HG03159 (cell line): ENCODE measurements around the gene ABI1.

ENCODE experiments used
- ATAC-seq: cut with Tn5 transposase; IDR thresholded peaks from one replicate; pipeline ENCODE4 v1.9.1; 2021; ENCODE audit warnings: mild to moderate bottlenecking, moderate library complexity; ENCODE audit not compliant: unreplicated experiment

The ABI1 gene

DNA sequence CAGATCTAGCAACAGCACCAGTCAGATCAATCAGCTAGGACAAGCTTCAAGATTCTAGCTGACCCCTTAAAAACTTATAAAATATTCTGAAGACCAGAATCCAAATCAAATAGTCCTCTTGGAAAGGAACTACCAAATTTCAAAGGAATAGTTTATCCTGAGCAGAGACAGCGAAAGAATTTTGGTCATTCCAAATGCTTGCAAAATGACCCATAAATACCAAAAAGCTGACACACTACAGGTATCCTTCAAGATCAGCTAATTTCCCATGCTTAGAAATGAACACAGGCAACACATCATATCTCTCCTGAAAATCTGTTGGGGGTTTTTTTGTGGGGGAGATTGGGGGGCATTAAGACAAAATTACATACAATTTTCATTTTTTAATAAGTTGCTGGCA is 84.5 kb downstream of the ABI1 start:
- ATAC-seq, result no peak

DNA sequence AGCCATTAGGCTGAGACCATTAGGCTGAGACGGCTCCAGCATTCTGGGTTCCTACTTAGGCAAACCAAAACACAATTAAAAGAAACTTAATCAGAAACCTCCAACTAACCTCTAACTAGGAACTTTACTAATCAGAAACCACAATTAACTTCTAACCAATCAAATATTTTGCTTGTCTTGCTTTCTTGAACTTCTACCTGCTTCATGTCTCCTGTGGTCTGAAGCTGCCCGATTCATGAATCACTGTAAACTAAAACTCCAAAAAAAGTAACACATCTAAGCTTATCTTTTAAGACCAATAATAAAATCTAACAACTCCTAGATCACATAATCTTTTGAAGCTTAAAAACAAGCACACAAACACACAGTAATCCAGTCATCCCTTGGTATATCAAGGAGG is 87.1 kb downstream of the ABI1 start:
- no peak for ATAC-seq

DNA sequence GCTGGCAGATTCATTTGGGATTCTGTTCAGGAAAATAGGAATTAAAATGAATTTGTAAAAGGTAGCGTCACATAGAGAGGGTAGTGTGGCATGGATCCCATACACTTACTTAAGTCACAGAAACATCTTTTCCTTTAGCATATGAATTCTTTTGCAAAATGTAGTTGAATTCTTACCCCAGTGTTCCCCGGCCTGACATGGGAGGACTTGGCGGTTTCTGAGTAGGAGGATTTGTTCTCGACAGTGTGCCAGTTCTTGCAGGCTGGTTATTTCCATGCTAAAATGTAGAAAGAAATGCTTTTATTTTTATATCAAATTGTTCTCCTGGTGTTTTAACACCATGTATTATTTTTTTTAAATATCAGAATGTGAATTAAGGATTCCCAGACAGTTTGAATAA is 90.7 kb downstream of the ABI1 start:
- no peak for ATAC-seq

DNA sequence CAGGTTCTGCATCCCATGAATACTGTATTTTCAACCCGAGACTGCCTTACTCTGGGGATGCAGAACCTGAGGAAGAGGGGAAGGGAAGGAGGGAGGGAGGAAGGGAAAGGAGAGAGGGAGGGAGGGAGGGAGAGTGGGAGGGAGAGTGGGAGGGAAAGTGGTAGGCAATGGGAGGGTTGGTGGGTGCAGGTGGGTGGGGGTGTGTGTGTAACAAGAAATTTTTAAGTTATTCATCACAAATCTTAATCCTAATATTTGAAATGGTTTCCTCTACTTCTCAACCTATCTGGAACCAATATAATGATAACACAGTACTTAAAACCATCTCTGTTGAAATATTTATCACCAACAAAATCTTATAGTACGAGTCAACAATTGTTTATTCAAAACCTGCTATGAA is 95.2 kb downstream of the ABI1 start:
- ATAC-seq, result no peak

DNA sequence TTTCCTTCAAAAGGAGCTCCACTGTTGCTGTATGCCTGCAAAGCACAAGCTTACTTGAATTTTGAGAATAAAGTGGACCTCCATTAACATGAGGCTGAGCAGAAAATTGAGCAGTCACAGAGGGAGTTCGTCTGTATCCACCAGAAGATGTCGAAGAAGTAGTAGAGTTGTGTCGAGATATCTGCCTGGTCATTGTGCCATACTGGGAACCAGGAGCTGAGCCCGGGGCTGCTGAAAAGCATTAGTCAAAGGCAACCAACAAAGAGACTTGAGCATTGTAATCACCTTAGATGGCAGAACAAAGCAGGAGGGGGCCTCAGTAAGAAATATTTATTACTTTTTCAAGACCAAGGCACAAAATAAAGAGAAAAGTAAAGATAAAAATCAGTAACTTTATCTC is 101.8 kb downstream of the ABI1 start:
- ATAC-seq, result no peak

DNA sequence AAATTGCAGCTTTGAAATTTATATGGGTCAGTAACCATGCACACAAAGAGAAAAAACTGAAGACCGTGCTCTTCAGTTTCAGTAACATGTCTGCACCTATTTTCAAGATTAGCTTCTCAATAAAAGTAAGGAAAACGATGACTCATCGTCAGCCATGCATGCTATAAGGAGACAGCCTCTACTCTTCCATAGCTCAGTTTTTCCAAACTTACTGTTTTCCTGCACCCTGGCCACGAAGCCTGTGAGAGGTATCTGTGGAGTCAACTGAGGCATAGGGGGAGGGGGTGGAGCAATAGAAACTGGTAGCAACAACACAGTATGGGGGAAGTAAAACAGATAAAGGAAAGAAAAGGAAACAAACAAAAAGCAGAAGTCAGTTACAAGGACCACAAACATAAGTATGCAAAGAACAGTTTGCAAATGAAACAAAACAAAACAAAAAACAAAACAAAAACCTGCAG is 105.3 kb downstream of the ABI1 start:
- peak; percentile 96 for ATAC-seq

DNA sequence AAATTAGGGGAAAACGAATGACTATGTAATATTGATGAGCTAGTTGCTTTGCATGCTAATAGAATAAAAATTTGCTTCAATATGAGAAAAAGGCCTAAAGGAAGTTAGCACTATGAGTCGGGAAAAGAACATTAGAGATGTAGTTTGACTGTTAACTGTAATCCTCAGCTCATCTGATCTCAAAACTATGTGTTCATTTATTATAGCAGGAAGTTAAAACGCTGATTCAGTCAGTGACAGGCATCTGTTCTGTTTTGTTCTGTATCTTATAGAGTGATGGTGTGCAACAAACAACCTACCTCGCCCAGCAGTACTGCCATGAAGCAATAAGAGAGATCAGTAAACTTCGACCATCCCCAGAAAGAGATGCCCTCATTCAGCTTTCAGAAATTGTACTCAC is 114.7 kb downstream of the ABI1 start:
- no peak for ATAC-seq

DNA sequence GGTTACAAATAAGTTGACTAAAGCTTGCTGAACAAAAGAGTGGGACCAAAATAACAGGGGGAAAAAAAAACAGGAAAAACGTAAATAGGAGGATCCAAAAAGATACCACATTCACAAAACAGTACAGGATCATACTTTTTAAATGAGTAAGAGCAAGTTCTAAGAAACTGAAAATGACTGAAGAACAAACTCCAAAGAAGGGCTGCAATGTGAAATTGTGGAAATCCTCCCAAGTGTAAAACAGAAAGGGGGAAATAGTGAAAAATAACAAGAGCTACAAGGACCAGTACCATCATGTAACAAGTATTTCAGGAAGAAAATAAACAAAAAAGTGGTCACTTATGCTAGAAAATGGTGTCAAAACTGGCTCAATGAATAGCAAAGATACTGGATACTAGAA is 116.9 kb downstream of the ABI1 start:
- ATAC-seq, result no peak

DNA sequence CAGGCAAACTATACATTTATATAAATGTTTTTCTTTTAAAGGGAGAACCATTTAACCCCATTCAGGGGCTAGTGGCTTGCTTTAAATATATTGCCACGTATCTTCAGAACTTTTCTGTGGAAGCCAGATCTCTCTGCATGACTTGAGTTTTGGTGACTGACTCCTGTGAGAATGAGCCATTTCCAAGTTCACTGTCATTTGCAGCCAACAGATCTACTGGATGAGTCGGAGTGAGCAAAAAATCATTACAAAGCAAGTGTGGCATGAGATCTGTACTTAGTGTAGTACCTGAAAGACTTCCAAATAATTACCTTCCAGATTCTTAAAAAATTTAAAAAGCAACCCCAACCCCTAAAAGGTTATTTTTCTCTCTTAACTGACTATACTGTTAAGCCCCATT is 117.7 kb downstream of the ABI1 start:
- ATAC-seq, result no peak

DNA sequence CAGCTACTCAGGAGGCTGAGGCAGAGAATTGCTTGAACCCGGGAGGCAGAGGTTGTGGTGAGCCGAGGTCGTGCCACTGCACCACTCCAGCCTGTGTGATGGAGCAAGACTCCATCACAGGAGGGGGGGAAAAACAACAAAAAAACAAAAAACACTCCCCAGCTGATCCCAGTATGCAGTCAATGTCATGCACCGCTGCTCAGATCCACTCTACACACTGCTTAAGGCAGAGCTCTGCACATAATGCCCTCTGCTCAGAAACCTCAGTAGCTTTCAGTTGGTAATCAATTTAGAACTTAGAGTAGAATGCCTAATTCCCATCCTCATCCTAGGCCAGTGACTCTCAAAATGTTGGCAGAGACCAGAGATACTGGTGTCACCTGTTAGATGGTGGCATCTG is 119.4 kb downstream of the ABI1 start:
- ATAC-seq, result no peak

DNA sequence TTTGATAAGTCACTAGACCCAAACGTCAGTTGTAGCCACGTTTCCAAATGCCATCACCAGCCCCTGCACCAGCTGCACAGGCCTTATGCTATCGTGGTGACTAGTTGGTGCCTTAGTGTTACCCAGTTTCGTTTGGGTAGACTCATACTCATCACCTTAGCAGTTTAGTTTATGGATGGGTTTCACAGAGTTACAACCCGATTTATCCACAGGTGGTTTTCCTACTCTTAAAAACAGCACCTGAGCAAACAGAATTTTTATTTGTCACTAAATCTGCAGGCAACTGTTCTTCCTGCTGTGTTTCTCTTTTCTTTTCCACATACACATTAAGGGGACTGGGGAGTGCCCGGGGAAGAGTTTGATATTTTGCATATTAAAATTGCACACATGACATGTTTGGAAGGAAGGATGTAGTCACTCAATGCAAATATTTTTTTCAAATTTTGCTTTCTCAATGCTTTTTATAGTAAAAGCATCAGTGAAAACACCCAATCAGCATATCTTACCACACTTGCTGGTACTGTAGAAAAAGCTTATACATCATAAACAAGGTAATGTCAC is 121.6 kb downstream of the ABI1 start:
- ATAC-seq, result peak; percentile 45

DNA sequence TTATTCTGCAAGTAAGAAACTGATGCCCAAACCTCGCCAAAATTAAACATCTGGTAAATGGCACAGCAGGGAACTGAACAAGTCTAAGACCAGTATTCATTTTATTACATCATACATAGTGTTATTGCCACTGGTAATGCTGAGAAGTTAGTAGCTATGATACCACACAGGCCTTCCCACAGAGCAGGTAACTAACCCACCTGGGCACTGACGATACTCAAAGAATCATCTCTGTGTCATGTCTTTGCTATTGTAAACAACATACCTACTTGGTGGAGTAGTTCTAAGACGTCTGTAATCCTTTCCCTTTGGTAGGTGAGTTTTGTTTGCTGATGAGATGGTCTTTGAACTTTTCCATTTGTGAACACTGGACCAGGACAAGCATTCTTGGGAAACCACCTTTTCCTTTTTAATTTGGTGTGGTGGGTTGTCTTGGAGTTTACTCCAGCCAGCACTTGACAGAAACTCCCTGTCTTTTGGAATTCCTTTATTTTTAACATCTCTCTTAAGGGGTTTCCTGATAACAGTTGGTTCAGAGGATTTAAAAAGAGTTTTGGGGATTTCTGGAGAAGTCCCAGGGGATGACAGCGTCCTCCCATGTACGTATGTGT is 122.4 kb downstream of the ABI1 start:
- ATAC-seq, result no peak

DNA sequence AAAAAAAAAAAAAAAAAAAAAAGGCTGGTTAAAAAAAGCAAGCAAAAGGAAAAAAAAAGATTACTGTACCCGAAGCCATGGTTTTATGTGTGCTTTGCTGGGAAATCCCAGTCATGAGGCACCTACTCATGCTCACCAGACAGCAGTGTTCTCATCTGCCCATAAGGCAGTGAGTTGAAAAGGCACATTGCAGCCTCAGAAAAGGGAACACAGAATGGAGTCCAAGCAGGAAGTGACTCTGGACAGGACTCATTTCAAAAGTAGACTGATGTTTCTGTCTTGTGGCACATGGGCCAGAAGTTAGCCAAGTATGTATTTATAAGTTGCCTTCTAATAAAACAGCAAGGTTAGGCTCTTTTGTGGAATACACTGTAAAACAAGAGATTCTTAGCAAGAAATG is 123.0 kb downstream of the ABI1 start:
- ATAC-seq, result peak; percentile 76

DNA sequence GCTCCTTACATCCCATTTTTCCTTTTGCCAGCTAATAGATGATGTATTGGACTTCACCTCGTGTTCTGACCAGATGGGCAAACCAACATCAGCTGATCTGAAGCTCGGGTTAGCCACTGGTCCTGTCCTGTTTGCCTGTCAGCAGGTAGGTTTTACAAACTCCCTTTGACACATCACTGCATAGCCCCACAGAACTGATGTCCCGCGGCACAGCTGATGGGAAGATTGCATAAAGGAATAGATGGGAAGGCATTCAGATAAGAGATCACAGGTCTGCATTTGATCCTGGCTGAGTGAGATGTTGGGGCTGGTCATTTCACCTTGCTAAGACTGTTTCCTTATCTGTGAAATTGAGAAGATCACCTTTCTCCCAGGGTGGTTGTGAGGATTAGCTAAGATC is 125.3 kb downstream of the ABI1 start:
- ATAC-seq, result no peak

DNA sequence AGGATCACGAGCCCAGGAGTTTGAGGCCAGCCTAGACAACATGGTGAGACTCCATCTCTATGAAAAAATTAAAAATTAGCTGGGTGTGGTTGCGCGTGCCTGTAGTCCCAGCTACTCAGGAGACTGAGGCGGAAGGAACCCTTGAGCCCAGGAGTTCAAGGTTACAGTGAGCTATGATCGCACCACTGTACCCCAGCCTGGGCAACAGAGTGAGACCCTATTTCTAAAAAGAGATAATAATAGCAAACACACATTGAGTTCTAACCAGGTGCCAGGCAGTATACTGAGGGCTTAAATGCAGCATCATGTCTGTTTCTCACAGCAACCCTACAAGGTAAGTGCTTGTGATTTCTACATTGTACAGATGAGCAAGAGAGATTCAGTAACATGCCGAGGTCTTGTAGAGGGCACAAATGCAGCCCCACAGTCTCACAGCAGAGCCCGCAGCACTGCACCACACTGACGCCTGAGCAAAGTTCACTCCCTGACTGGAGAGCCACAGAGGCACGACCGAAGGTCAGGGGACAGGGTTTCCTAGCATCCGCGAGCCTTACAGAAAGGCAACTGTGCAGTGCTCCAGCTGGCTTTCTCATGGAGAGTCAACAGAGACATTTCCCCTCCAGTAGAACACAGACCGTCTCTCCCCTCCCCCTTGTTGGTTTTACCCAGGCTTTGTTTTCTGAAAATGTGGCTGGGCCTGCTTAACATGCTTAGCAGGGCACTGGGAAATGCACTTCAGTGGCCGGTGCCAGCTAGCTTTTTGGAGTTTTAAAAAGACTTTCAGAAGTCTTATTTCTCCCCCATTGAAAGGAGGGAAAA is 126.8 kb downstream of the ABI1 start:
- ATAC-seq, result no peak

DNA sequence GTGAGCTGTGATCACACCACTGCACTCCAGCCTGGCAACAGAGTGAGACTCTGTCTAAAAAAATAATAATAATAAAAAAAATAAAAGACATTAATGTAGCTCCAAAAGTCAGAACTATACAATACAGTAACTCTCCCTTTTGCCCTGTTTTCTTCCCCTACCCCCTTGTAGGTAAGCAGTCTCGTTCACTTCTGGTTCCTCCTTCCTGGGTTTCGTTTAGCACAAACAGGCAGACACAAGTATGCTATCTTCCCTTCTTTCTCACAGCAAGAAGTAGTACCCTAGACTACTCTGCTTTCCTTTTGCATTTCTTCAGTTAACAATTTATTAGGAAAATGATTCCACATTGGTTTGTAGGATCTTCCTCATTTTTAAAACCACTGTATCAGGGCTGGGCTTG is 130.2 kb downstream of the ABI1 start:
- no peak for ATAC-seq

DNA sequence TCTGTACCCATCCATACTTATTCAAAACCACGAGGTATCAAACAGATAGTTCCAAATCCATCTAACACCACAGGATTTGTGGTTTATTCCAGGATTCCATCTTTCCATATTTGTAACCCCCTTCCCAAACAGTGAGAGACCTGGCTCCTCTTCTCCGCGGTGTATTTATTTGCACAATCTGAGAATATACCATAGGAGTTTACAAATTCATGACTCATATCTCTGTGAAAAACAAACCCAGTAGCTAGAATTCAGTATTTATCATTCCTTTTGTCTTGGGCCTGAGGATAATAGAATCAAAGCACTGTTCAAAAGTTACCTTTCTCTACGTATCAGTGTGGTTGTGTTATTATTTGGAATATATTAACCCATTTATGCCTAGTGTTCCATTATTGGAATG is 131.4 kb downstream of the ABI1 start:
- no peak for ATAC-seq

DNA sequence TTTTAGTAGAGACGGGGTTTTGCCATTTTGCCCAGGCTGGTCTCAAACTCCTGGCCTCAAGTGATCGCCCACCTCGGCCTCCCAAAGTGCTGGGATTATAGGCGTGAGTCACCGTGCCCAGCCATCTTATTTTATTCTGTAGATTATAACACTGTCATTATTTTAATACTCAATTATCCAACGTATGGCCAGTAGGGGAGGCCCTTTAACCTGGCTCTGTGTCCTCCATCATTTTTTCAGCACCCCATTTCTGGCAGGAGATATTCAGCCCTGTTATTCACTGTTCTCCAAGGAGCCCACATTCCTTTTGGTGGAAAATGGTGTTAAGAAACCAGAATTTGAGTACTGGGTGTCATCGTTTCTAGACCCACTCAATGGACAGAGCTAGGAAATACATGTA is 131.8 kb downstream of the ABI1 start:
- no peak for ATAC-seq

DNA sequence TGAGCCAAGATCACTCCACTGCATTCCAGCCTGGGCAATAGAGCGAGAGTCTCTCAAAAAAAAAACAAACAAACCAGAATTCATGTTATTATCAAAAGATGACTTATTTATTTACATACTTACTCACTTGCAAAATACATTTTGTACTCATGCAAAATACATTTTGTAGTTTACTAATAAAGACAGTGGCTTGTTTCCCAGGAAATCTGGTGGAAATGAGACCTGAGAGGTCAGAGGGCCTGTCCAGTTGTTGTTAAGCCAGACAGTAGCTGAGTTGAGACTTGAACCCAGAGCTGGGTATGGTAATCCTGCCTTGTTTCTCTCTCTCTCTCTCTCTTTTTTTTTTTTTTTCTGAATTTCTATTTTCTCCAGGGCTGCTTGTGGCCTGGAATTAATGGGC is 133.8 kb downstream of the ABI1 start:
- no peak for ATAC-seq

DNA sequence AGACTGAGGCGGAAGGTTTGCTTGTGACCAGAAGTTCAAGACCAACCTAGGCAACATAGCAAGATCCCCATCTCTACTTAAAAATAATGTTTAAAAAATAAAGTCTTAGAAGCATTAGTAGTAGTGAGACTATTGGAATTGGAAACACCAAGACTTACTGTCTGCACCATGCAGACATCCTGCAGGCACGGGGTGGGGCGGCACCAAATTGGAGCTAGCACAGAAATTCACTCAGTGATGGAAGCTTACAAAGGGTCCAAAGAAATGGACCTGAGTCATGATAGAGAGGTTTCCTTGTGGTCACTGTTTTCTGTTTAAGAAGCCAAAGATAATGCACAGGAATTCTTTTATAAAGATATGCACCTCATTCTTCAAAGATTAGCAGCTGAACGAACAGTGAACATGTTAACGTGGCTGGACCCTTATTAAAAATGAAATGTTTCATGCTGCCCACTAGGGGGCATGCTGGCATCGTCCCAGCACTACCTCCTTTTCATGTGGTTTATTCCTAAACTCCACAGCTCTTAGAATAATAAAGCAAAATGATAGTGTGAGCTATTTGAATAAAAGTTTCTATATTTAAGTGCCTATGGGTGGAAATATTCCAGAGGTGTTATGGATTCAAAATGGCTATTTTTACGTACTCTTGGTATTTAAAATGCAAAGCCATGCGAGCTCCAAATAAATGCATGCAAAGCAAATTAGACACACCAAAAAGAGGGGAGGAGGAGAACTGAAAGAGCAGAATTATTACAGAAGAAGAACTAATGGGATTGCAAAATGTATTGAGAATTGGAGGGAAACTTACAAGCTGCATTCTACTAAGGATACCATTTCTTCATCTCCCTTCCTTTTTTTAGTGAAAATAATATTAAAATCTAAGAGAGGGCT is 134.7 kb downstream of the ABI1 start:
- no peak for ATAC-seq

DNA sequence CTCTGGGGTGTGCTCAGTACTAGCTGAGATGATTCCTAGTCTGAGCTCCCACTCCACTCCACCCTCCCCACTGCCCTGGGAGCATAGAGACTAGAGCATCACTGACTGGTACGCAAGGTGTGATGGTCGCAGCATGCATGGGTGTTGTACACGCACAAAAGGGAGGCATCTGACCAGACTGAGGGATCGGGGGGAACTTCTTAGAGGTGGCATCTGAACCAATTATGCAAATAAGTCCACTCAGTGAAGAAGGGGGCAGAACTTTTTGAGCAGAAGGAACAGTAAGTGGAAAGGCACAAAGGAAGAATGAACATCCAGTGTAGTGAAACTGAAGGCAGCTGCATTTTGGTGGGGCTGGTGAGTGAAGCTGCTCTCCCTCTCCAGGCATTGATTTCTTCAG is 137.7 kb downstream of the ABI1 start:
- no peak for ATAC-seq
